NCI-H1694 (cell line): ENCODE results near the gene STXBP6.

Experiments
- DNase-seq: peaks from one replicate; lab custom pipeline; 2025; lab: John Stamatoyannopoulos, UW

The STXBP6 gene

DNA sequence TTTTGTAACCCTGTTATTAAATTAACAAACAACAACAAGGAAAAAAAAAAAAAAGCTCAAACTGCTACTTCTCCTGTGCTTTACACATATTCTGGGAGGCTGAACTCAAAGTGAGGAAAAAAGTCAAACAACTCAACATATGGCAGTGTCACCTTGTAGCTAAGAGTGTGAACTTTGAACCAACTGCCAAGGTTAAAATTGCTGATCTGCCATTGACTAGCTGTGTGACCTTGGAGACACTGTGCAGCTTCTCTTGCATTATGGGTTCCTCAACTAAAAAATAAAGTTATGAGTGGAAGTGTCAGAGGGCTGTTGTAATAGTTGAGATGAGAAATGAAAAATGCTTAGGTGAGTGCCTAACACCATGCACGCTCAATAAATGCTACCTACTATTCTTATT is 34.2 kb downstream of the STXBP6 start:
- DNase-seq: no peak

DNA sequence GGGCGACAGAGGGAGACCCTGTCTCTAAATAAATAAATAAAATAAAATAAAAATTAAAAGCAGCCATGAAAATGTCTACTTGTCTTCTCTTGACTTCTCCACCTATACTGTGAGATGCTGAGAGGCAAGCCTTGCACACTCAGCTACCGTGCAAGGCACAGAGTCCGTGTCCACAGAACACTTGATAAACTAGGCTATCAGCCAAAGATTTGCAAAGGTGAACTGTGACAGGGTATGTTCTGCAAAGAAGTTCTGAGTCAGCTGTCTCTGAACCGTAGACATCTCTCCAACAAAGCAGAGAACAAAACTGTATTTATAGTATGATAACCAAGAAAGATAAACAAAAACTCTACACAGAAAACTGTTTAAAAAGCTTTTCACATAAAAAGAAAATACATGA is 35.5 kb downstream of the STXBP6 start:
- DNase-seq: no peak

DNA sequence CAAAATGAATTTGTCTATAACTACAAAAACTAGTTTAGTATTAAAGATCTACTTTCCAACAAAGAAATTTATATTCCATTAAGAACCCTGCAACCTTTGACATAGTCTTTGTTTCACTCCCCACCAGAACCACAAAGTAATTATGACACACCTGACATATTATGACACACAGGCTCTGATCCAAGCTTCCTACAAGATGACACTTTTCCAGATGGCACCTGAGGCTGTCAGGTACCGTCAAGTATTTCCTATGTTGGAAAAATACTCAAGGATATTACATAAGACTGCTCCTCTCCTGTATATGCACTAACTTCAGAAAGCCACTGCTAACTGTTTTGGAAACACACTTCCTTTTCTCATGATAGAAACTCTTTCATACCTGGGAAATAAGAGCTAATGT is 38.9 kb downstream of the STXBP6 start:
- no peak for DNase-seq

DNA sequence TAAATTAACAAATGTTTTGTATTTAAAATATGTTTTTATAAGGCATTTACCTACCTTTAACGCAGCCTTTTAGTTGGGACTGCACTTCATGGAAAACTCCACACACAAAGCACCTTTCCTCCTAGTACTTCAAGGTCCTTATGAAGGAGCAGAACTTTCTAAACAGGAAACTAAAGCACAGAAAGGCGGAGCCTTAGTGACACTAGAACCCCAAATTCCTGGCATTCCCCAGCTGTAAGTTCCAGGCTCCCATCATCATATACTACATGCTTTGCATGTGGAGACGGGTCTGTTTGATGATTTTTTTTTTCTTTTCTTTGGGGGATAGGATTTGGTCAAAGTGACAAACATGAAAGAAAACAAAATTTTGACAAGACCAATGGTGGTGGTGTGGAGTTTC is 39.5 kb downstream of the STXBP6 start:
- DNase-seq: no peak

DNA sequence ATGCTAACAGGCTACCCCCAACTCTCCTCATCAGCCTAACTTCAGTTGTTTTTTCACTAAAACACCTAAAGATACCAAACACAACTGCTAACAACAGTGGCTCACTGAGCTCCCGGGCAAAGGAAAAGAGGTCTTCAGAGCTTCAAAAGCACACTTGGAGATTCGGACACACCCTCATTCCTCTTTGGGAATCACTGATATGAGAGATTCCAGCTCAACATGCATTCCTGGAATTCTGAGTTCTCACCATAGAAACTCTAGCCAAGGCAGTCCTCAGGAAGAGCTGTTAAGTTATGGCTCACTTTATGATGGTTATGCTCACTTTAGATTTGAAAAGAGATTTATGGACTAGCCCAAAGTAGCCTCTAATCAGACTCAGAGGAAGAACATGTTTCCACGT is 40.1 kb downstream of the STXBP6 start:
- DNase-seq: no peak

DNA sequence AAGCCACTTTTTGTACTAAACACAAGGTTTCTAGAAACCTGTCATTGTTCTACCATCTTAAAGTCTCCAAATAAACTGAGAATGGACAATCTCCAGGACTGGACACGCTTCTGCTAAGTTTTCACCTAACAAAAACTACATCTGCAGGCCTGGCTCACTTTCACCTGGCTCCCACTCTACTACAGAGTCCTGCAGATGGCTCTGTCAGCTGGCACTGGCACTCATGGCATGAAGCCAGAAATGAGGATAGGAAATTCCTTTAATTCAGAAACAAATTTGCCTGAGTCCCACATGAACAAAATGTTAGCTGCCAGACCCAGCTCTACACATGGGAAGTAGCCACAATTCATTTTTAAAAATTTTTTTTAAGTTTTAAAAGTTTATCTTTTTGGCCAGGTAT is 42.1 kb downstream of the STXBP6 start:
- DNase-seq: no peak

DNA sequence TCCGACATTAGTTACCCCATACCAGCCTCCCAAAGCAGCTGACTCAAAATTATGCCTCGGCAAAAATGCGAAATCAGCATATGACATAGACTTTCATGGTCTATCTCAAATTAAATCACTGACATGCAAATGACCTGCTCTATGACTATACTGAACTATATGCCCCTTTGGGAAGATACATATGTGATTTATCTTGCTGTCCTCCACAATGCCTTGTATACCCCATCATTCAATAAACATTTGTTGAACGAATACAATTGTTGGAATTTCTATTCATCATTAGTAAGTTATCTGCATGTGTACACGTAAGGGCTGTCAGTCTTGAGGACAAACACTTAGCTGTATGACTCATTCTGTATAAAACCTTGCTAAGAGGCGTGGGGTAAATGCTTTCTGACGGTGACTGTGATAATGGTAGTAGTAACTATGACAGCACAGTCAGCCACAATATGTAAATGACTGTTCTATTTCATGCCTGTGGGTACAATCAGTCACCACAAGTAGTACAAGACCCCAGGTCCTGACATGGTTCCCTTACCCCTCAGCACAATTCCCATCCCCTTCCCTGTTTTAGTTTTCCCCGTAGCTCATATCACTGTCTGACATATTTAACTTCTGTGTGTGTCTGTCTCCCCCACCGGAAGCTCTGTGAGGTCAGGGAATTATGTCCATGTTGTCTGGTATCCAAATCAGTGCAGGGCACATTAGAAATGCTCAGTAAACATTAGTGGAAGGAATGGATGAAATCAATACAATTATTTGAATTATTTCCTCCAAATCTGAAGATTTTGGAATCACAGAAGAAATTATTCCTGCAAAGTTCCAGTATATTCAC is 42.8 kb downstream of the STXBP6 start:
- no peak for DNase-seq

DNA sequence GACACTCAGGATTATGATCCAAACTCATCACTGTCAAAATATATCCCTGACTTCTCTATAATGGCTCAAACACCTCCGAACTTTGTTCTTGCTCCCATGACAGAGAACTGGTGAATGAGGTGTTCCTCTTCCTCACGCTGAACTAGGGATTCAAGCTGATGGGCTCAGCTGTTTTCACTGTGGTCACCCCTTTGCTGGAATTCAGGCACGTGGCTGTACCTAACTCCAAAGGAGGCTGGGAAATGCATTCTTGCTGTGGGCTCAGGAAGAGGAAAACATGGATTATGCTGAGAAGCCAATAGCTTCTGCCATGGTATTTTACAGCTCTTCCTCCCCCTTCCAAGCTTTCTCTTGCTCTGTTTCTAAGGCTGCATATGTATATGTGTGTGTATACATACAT is 43.9 kb downstream of the STXBP6 start:
- DNase-seq: no peak

DNA sequence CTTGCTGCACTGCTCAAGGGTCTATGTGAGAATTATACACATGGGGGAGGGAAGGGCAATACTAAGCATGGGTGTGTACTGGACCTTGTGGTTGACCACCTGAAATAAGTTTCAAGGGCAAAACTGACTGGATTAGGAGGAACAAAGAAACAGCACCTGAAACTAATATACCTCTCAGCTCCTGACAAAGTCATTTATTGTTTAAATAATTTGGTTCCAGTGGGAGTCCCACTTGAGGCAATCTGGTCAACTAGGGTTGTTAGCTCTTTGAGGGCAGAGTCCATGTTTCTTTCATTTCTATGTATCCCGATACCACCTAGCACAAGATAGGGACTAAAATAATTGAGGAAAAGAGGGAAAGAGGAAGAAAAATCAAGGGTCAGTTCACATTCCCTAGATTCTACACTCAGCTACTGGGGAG is 45.5 kb downstream of the STXBP6 start:
- no peak for DNase-seq

DNA sequence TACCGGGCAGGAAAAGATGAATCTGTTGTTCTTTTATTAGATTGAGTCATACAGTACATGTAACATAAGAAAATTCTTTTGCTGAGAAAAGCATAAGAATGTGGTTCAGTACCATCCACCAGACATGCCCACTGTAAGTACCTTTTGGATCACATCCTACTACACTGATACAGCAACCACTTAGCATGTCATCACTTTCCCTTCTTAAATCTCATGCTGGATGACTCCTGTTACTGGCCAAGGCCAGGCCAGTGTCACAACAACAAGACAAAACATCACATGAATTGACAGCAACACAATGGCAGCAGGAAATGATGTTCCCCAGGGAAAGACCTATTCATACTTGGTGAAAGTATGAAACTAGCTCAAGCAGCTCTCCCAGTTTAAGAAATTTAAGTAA is 46.4 kb downstream of the STXBP6 start:
- DNase-seq: no peak

DNA sequence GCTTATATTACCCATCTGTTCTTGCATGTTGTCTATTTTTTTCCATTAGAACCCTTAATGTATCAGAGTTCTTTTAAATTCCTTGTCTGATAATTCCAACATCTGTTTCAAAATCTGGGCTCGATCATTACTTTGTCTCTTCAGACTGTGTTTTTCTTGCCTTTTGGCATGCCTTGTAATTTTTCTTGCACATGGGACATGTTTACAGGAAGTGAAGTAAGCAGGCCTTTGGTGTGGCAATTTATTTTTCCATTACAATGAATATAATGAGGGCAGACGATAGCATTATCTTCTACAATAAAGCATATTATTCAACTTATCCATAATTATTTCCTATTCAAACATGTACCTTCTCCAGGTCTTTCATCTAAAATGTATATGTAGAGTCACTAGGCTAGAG is 48.3 kb downstream of the STXBP6 start:
- no peak for DNase-seq

DNA sequence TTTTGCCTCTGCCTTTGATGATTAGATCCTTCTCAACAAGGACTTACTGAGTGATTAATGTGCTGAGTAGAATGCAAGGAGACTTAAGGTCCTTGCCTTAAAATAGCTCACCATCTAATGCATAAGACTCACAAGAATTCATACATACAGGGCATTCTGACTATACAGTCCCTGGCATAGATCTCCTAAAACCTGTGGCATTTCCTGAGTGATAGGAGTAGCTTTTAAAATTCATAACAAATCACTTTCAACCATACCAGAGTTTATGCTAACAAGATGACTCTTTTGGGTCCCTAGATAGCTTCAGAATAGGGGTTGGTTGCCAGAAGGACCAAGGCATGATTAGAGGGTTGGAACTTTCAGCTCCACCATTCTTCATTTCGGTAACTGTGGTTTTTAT is 48.8 kb downstream of the STXBP6 start:
- no peak for DNase-seq

DNA sequence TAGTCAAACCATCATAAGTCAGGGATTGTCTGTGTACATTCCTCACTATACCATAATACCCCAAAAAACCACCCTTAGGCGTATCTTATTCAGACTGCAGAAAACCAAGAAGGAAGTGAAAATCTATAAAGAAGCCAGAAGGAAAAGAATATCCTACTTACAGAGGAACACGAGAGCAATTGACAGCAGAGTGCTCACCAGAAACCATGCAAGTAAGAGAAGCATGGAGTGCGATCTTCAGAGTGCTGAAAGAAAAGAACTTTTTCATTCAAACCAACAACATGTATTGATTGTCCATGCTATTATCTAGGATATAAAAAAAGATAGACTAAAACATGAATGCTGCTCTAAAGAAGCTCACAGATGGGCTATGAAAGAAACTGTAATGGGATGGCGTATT is 50.8 kb downstream of the STXBP6 start:
- no peak for DNase-seq

DNA sequence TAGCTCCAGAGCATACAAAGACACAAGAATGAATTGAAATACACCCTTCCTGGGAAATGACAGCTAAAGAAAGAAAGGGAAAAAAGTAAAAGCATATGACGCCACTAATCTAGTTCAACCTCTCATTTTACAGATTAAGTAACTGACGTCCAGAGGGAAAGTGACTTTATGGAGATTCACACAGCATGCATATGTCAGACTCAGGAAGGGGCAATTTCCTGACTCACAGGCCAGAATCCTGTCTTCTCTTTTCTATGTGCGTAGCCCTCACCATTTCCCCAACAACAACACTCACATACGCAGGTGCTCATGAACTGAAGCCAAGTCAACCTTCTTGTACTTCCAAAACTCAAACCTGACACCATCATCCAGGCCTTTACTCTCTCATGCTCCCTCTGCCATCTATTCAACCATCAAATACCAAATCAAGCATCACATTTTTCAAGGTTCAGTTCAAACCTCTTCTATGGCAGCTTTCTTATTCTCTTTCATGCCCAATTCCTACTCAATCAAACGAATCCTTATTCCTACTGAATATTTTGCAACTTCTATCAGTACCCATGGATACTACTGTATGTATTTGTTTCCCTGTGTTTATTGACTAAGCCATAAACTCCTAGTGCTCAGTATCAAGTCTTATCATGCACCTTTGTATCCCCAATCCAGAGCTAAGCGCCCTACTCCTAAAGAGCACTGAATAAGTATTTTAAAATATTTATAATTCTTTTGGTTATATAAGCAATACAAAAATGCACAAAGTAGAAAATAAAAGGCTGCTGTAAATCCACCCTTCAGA is 52.8 kb downstream of the STXBP6 start:
- DNase-seq: no peak

DNA sequence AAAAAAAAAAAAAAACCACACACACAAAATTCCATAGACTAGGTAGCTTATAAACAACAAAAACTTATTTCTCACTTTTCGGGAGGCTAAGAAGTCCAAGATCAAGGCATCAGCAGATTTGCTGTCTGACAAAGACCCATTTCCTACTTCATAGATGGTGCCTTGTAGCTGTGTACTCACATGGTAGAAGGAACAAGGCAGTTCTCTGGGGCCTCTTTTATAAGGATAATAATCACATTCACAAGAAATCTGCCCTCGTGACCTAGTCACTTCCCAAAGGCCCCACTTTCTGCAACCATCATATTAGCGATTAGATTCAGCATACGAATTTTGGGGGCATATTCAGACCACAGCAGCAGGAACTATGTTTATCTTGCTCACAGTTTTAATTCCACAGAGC is 54.9 kb downstream of the STXBP6 start:
- DNase-seq: no peak

DNA sequence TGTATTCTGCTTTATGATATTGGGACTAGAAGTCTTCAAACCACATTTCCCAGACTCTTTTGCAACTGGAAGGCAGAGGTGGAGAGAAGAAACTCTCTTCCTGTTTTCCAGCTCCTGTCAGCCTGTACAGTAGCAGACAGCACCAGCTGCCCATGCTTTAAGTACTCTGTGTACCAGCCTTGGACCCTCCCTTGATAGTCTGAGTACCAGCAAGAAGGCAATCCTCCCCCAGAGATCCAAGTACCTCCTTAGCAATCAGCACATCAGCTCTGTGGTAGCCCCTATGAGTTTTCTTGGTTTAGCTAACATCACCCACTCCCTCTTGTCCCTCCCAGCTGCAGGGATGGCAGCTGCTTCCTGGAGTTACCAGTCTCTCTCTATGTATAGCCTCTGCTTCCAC is 56.3 kb downstream of the STXBP6 start:
- no peak for DNase-seq

DNA sequence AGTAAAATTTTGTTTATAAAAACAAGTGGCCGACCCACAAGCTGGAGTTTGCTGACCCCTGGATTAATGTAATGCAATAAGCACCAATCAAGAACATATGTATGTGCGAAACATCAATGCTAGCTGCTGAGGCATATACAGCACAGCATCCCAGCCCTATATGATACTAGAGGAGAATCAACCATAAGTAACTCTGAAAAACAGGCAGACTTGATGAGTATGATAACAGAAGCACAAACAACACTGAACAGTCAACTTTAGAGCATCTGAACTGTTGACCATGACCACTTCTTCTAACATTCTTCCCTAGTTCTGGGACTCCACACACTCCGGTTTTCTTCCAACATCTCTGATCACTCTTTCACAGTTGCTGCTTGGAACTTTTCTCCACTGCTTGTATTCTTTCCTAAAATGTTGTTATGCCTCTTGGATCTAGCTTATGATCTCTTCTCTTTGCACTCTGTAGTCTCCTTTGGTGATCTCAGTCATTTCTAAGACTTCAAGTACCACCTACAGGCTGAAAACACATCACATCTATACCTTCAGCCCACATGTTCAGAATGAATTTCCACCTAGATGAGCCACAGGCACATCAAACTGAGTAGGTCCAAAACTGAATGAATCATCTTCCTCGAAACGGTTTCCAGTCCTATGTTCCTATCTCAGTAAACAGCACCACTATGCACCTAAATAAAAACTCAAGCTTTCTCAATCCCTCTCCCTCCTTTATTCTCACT is 57.2 kb downstream of the STXBP6 start:
- DNase-seq: no peak

DNA sequence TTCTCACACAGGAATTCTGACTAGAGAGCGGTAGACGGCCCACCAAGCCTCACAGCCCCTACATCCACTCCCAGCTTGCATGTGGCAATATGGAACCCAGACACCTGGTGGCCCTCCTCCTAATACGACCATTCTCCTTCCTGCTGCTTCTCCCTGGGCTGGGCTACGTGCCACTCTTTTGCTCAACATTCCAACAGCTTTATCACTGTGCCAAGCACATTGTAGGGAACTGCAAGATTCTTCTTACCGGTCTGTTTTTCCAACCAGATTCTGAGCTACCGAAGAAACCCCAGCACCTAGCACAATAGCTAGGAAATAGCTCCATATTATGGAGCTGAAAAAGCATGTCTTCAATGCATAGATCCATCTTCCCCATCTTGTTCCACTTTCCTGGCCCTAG is 58.1 kb downstream of the STXBP6 start:
- DNase-seq: no peak

DNA sequence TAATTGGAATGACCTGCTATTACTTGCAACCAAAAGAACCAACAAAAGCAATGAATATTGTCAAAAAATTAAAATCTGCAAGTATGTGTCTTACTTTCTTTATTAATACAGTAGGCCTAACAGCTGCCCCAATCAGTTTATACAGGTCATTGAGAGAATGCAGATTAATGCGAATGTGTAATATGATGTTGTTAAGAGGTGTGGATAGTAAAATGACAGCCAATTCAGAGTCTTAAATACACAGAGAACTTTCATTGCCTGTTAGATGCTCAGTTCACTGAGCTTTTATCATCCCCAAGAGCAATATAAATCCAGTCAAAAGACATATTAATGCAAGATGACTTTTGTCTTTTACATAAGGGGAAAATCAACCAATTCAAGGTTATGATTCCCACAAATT is 58.7 kb downstream of the STXBP6 start:
- no peak for DNase-seq

DNA sequence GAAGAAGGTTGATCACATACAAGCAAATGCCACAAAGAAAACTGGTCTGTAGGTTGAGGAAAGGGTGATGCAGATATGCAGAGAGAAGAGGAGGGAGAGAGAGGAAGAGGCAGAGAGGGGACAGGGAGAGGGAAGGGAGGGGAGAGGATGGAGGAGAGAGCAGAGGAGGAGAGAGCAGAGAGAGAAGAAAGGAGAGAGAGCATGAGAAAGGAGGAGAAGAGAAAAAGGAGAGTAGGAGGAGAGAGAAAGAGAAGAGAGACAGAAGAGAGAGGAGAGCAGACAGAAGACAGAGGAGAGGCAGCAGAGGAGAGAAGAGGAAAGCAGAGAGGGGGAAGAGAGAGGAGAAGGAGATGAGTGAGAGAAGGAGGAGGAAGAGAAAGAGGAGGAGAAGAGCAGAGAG is 59.2 kb downstream of the STXBP6 start:
- DNase-seq: no peak

DNA sequence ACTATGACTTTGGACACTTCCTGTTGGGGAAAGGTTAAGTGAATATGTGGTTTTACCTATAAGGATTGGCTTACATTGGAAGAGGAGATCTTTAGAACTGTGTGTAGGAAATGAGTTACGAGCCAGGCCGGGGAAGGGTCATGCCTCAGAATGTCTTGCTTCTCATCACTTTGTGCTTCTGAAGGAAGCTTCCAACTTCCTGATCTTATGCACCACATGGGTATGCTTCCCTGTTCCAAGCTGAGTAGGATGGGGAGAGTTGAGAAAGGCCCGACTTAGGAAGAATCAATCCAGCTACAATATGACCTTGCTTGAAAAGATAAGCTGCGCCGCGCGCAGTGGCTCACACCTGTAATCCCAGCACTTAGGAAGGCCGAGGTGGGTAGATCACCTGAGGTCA is 59.9 kb downstream of the STXBP6 start:
- DNase-seq: no peak

DNA sequence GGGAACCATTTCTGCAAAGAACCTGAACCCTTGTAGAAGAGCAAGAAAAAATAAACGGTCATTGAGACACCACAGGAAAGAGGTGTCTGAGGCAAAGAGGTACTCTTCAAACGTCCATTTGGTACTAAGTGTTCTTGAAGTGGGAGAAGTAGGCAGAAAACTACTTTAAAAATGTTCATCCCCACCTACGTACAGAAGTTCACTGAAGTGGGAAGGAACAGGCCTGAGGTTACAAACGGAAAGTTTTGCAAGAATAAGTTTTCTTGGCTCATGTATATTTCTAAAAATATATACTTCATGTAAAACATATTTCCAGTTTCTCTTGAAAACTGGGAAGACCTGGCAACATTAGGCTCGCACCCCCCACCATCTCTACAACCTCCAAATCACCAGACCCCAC is 61.2 kb downstream of the STXBP6 start:
- no peak for DNase-seq
